Neural cell (in vitro differentiated cells): ENCODE measurements around the gene REPS2. TPM values are rescaled to one million over a fixed set of nuclear protein-coding genes. Genes with fewer than 3 reads are reported as not detected.

Experiments used
- H2AFZ ChIP-seq: fragments of 200-600, 300-800 bp; sonication (generic), shearing (Covaris generic); 2 replicates; pipeline ENCODE4 v1.6.0; 2014; ENCODE audit warnings: low read depth, mild to moderate bottlenecking, antibody characterized with exemption, low read length, moderate library complexity
- H3F3A ChIP-seq: fragments of 200-600 bp; shearing (Covaris generic); 2 replicates; pipeline ENCODE4 v1.6.1; 2016; ENCODE audit warnings: mild to moderate bottlenecking, moderate library complexity, mixed read lengths, antibody characterized with exemption, low read length; ENCODE audit not compliant: insufficient read depth, poor library complexity, severe bottlenecking
- H3K27ac ChIP-seq: fragments of 200-600, 300-800 bp; sonication (generic), shearing (Covaris generic); 2 replicates; pipeline ENCODE4 v1.5.1; 2014; ENCODE audit warnings: mild to moderate bottlenecking, low read length, moderate library complexity
- H3K27me3 ChIP-seq: fragments of 300-800, 200-600 bp; sonication (generic), shearing (Covaris generic); 2 replicates; pipeline ENCODE4 v1.6.0; 2014; ENCODE audit warnings: mild to moderate bottlenecking, low read depth, low read length, moderate library complexity; ENCODE audit not compliant: insufficient read depth
- H3K36me3 ChIP-seq: fragments of 300-800, 200-600 bp; sonication (generic), shearing (Covaris generic); 2 replicates; pipeline ENCODE4 v1.5.1; 2014; ENCODE audit warnings: mild to moderate bottlenecking, antibody characterized with exemption, low read length, moderate library complexity; ENCODE audit not compliant: insufficient read depth
- H3K4me2 ChIP-seq: fragments of 300-800, 200-600 bp; sonication (generic), shearing (Covaris generic); 2 replicates; pipeline ENCODE4 v1.6.0; 2014; ENCODE audit warnings: mild to moderate bottlenecking, low read length
- H3K4me3 ChIP-seq: fragments of 300-800, 200-600 bp; sonication (generic), shearing (Covaris generic); 2 replicates; pipeline ENCODE4 v1.5.1; 2014; ENCODE audit warnings: mild to moderate bottlenecking, low read length, moderate library complexity
- H3K79me2 ChIP-seq: fragments of 200-600 bp; shearing (Covaris generic); replicated peaks from 2 replicates; pipeline ENCODE4 v1.6.0; 2014; ENCODE audit warnings: mild to moderate bottlenecking, low read length, moderate library complexity; ENCODE audit not compliant: insufficient read depth
- H3K9ac ChIP-seq: fragments of 300-800, 200-600 bp; sonication (generic), shearing (Covaris generic); 2 replicates; pipeline ENCODE4 v1.6.1; 2016; ENCODE audit warnings: mild to moderate bottlenecking, low read length, mixed read lengths
- H3K9me2 ChIP-seq: fragments of 200-600 bp; shearing (Covaris generic); 2 replicates; pipeline ENCODE4 v1.6.1; 2016; ENCODE audit warnings: mild to moderate bottlenecking, low read length, mixed read lengths; ENCODE audit not compliant: insufficient read depth
- H3K9me3 ChIP-seq: fragments of 200-600, 300-800 bp; sonication (generic), shearing (Covaris generic); 2 replicates; pipeline ENCODE4 v1.6.1; 2016; ENCODE audit warnings: mild to moderate bottlenecking, mixed run types, low read length, moderate library complexity, mixed read lengths
- H4K20me1 ChIP-seq: fragments of 200-600 bp; shearing (Covaris generic); 2 replicates; pipeline ENCODE4 v1.6.1; 2016; ENCODE audit warnings: mild to moderate bottlenecking, mixed run types; ENCODE audit not compliant: insufficient read depth
- CTCF ChIP-seq: fragments of 450-650 bp; IDR thresholded peaks from 2 replicates; pipeline ENCODE4 v1.5.1; 2014; ENCODE audit warnings: antibody characterized with exemption, mild to moderate bottlenecking, moderate library complexity; ENCODE audit not compliant: poor library complexity, severe bottlenecking
- EP300 ChIP-seq: fragments of 450-650 bp; conservative IDR thresholded peaks from 2 replicates; pipeline ENCODE4 v1.6.1; 2014; ENCODE audit warnings: antibody characterized with exemption, mild to moderate bottlenecking, moderate library complexity; ENCODE audit not compliant: poor library complexity, severe bottlenecking
- EZH2 ChIP-seq: fragments of 200-600, 300-800 bp; shearing (Covaris generic), sonication (generic); IDR thresholded peaks from 2 replicates; pipeline ENCODE4 v1.6.1; 2014; ENCODE audit warnings: antibody characterized with exemption, low read length, borderline replicate concordance, mild to moderate bottlenecking; ENCODE audit not compliant: insufficient read depth, poor library complexity, severe bottlenecking
- MXI1 ChIP-seq: fragments of 450-650 bp; conservative IDR thresholded peaks from 2 replicates; pipeline ENCODE4 v1.6.1; 2014; ENCODE audit warnings: antibody characterized with exemption, mild to moderate bottlenecking; ENCODE audit not compliant: poor library complexity, severe bottlenecking
- POLR2AphosphoS5 ChIP-seq: IDR thresholded peaks from 2 replicates; pipeline ENCODE4 v1.6.1; 2012
- RAD21 ChIP-seq: fragments of 450-650 bp; conservative IDR thresholded peaks from 2 replicates; pipeline ENCODE4 v1.6.1; 2014; ENCODE audit warnings: antibody characterized with exemption, mild to moderate bottlenecking, moderate library complexity
- SMC3 ChIP-seq: fragments of 450-650 bp; conservative IDR thresholded peaks from 2 replicates; pipeline ENCODE4 v1.6.1; 2014; ENCODE audit warnings: antibody characterized with exemption, mild to moderate bottlenecking, moderate library complexity; ENCODE audit not compliant: poor library complexity
- TAF1 ChIP-seq: IDR thresholded peaks from 2 replicates; pipeline ENCODE4 v1.6.1; 2012; ENCODE audit warnings: low read depth
- polyA plus RNA-seq: library from polyadenylated mRNA; depleted of rRNA; stranded (reverse); fragments of >200 nt; gene quantifications from 2 replicates; pipeline ENCODE4 v1.2.3, GENCODE V29; 2014
- TF ChIP-seq, protein P1 (sequence below): IDR thresholded peaks from 2 replicates; pipeline ENCODE4 v1.6.1; 2012; ENCODE audit warnings: borderline replicate concordance

Gene REPS2
- polyA plus RNA-seq, 1 donor from 2014 or later = 15.1 TPM

DNA sequence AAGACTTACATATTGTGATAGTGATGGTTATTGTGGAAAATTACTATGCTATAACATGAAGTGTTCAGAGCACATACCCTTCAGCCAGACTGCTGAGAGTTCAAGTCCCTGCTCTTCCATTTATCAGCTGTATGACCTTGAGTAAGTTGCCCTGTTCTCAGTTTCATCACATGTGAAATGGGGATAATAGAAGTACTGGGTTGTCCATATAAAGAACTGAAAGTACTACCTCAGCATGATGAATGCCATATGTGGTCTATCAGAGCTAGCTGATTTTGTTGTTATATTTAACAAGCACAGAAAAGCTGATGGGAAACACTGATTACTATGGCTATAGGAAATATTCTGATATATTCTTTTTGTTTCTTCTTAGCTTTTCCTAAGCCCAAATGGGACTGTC lies 115.6 kb downstream of the REPS2 start:
- Histone ChIP-seq H3K4me3 (no peak overlapping the region), H3F3A (no peaks in the 10 kb centered on the region), H3K27ac (no peak overlapping the region), H2AFZ (no peak overlapping the region), H4K20me1 (no peaks in the 10 kb centered on the region), H3K27me3 (no peaks in the 10 kb centered on the region), H3K4me2 (no peak overlapping the region), H3K9me2 (no peaks in the 10 kb centered on the region), H3K79me2 (no peaks in the 10 kb centered on the region), H3K9ac (no peak overlapping the region), H3K36me3 (no peaks in the 10 kb centered on the region), H3K9me3 (no peaks in the 10 kb centered on the region)
- no peak for TF ChIP-seq TAF1
- TF ChIP-seq SMC3 = no peak
- TF ChIP-seq CTCF = no peak
- TF ChIP-seq POLR2AphosphoS5 = no peak
- TF ChIP-seq, protein P1, sequence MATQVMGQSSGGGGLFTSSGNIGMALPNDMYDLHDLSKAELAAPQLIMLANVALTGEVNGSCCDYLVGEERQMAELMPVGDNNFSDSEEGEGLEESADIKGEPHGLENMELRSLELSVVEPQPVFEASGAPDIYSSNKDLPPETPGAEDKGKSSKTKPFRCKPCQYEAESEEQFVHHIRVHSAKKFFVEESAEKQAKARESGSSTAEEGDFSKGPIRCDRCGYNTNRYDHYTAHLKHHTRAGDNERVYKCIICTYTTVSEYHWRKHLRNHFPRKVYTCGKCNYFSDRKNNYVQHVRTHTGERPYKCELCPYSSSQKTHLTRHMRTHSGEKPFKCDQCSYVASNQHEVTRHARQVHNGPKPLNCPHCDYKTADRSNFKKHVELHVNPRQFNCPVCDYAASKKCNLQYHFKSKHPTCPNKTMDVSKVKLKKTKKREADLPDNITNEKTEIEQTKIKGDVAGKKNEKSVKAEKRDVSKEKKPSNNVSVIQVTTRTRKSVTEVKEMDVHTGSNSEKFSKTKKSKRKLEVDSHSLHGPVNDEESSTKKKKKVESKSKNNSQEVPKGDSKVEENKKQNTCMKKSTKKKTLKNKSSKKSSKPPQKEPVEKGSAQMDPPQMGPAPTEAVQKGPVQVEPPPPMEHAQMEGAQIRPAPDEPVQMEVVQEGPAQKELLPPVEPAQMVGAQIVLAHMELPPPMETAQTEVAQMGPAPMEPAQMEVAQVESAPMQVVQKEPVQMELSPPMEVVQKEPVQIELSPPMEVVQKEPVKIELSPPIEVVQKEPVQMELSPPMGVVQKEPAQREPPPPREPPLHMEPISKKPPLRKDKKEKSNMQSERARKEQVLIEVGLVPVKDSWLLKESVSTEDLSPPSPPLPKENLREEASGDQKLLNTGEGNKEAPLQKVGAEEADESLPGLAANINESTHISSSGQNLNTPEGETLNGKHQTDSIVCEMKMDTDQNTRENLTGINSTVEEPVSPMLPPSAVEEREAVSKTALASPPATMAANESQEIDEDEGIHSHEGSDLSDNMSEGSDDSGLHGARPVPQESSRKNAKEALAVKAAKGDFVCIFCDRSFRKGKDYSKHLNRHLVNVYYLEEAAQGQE = no peak
- TF ChIP-seq MXI1 = no peak
- no peak for TF ChIP-seq RAD21
- TF ChIP-seq EZH2 = no peak
- TF ChIP-seq EP300 = no peak

GRCh38 chrX:17065100-17065499 lies 118.6 kb downstream of the REPS2 start:
- H3K4me3 ChIP-seq = no peak overlapping the region
- TF ChIP-seq SMC3 = no peak
- TF ChIP-seq MXI1 = no peak
- no peak for TF ChIP-seq CTCF
- no peak for TF ChIP-seq POLR2AphosphoS5
- no peak for TF ChIP-seq EP300
- TF ChIP-seq, protein P1 = no peak
- TF ChIP-seq TAF1 = no peak
- no peak for TF ChIP-seq RAD21
- no peak for TF ChIP-seq EZH2
- H3K9me2 ChIP-seq = no peaks in the 10 kb centered on the region
- no peak overlapping the region for H3K9ac ChIP-seq
- H2AFZ ChIP-seq = no peak overlapping the region
- H4K20me1 ChIP-seq = no peaks in the 10 kb centered on the region
- H3K79me2 ChIP-seq = no peaks in the 10 kb centered on the region
- H3K9me3 ChIP-seq = no peaks in the 10 kb centered on the region
- no peaks in the 10 kb centered on the region for H3K27me3 ChIP-seq
- no peak overlapping the region for H3K4me2 ChIP-seq
- H3K36me3 ChIP-seq = no peaks in the 10 kb centered on the region
- no peaks in the 10 kb centered on the region for H3F3A ChIP-seq
- no peak overlapping the region for H3K27ac ChIP-seq
